Panc1 (cell line): ENCODE data around the gene LYRM1. TPM values are rescaled to one million over a fixed set of nuclear protein-coding genes. Genes with fewer than 3 reads are reported as not detected.

ENCODE experiments used
- ATAC-seq: fragments of 200-7000 bp; cut with Tn5 transposase; 2 replicates; pipeline ENCODE4 v1.9.1; 2020; ENCODE audit warnings: mild to moderate bottlenecking, moderate library complexity
- BruUV-seq: library from RNA; stranded (reverse); fragments of 400-500 nt; replicated peaks from 2 replicates; lab custom pipeline; 2021; lab: Mats Ljungman, UMichigan
- CTCF ChIA-PET: fragments of 300-600 bp; sonication (Branson Sonifier 250); formaldehyde crosslinking; loops from one replicate; lab custom pipeline; 2022; ENCODE audit warnings: antibody characterized with exemption; lab: Charles Lee
- POLR2A ChIA-PET: fragments of 300-600 bp; sonication (Branson Sonifier 250); formaldehyde crosslinking; loops from one replicate; lab custom pipeline; 2022; ENCODE audit warnings: antibody characterized with exemption; lab: Charles Lee
- DNase-seq: peaks from one replicate; pipeline ENCODE4 v3.0.0-alpha.2; 2010; ENCODE audit warnings: low read depth, low spot score
- H3K27ac ChIP-seq: 2 replicates; pipeline ENCODE4 v1.5.1; 2011; ENCODE audit warnings: mild to moderate bottlenecking, low read length, inconsistent platforms
- H3K27me3 ChIP-seq: fragments of 200-500 bp; sonication (Bioruptor generic); 2 replicates; pipeline ENCODE4 v1.6.0; 2014; ENCODE audit warnings: low read length, inconsistent platforms; ENCODE audit not compliant: control insufficient read depth, insufficient read depth
- H3K36me3 ChIP-seq: fragments of 200-500 bp; sonication (Bioruptor generic); 2 replicates; pipeline ENCODE4 v1.5.1; 2014; ENCODE audit warnings: inconsistent platforms, mild to moderate bottlenecking, low read length, moderate library complexity; ENCODE audit not compliant: control insufficient read depth, insufficient read depth
- H3K4me1 ChIP-seq: 2 replicates; pipeline ENCODE4 v1.5.1; 2011; ENCODE audit warnings: inconsistent platforms, mild to moderate bottlenecking, low read length, moderate library complexity; ENCODE audit not compliant: control insufficient read depth, insufficient read depth
- H3K4me3 ChIP-seq, 2 experiments: 2 replicates each; pipeline ENCODE4 v1.5.1; 2011 to 2012; ENCODE audit warnings: low read depth in 2 of 2, low read length in 2 of 2, mild to moderate bottlenecking in 2 of 2, inconsistent platforms in 1 of 2, moderate library complexity in 1 of 2
- H3K9me3 ChIP-seq: fragments of 200-500 bp; sonication (Bioruptor generic); 2 replicates; pipeline ENCODE4 v1.5.1; 2014; ENCODE audit warnings: low read depth, mild to moderate bottlenecking, inconsistent platforms, low read length, moderate library complexity; ENCODE audit not compliant: control insufficient read depth, insufficient read depth
- POLR2AphosphoS5 ChIP-seq: IDR thresholded peaks from 2 replicates; pipeline ENCODE4 v1.6.1; 2012; ENCODE audit warnings: mild to moderate bottlenecking, low read depth, low read length, moderate library complexity
- SIN3A ChIP-seq: IDR thresholded peaks from 2 replicates; pipeline ENCODE4 v1.6.1; 2012; ENCODE audit warnings: low read depth, mild to moderate bottlenecking, low read length, moderate library complexity, borderline replicate concordance; ENCODE audit not compliant: insufficient read depth
- TCF7L2 ChIP-seq: IDR thresholded peaks from 2 replicates; pipeline ENCODE4 v1.6.1; 2011; ENCODE audit warnings: mild to moderate bottlenecking, low read depth, low read length, inconsistent platforms
- in situ Hi-C: cut with HindIII; loops from 2 replicates; pipeline ENCODE4 v1.10.0; 2016; ENCODE audit warnings: low sequenced_read_pairs, low pct_unique_long_range_greater_than_20kb
- intact Hi-C: fragments of 100-400 bp; cut with micrococcal nuclease; formaldehyde crosslinking; loops from one replicate; pipeline ENCODE4 v1.10.0; 2022; ENCODE audit not compliant: unreplicated experiment
- total RNA-seq: library from RNA; stranded (reverse); gene quantifications from one replicate; pipeline ENCODE4 v1.2.1, GENCODE V29; 2021; ENCODE audit not compliant: unreplicated experiment
- TF ChIP-seq, protein P1 (sequence below): fragments of 450-650 bp; IDR thresholded peaks from 2 replicates; pipeline ENCODE4 v1.5.1; 2017; ENCODE audit warnings: mild to moderate bottlenecking
- TF ChIP-seq, protein P2 (sequence below), 2 experiments: IDR thresholded peaks; 2 replicates each; pipeline ENCODE4 v1.6.1; 2011 to 2012; ENCODE audit warnings: low read depth in 2 of 2, control low read depth in 1 of 2, low read length in 1 of 2, mild to moderate bottlenecking in 1 of 2, moderate library complexity in 1 of 2; ENCODE audit not compliant: insufficient read depth in 1 of 2

The LYRM1 gene
- total RNA-seq, 1 experiment from 2014 or later = 30.7 TPM

DNA sequence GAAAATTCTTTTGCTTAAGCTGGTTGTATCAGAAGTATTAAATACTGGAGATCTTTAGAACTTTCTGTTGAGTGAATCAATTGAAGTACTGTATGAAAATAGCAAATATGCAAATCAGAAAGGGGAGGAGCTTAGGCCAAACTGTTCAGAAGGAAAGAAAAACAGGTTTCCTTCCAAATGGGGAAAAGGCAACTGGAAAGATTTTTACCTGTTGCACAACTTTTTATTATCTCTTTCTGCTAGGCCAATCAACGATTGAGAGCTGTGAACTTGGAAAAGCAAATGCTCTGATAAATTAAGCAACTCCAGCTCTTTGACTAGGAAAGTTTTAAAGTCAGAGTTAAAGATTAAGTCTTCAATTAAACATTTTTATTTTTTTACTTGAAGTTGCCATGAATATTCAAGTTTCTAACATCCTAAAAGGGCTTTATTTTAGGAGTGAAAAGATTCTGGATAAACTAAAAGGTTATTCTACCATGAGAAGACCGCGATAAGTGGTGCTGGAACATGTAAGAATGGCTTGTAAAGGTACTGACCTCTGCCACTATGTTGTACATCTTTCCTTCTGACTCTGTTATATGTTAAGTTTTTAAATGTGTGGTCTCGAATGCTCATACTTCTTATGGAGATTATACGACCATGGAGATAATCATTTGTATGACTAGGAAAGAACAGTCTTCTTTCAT, 16.9 kb upstream of the LYRM1 start:
- no peak overlapping the region for H3K4me3 ChIP-seq
- ATAC-seq = no peak
- TF ChIP-seq, protein P1, sequence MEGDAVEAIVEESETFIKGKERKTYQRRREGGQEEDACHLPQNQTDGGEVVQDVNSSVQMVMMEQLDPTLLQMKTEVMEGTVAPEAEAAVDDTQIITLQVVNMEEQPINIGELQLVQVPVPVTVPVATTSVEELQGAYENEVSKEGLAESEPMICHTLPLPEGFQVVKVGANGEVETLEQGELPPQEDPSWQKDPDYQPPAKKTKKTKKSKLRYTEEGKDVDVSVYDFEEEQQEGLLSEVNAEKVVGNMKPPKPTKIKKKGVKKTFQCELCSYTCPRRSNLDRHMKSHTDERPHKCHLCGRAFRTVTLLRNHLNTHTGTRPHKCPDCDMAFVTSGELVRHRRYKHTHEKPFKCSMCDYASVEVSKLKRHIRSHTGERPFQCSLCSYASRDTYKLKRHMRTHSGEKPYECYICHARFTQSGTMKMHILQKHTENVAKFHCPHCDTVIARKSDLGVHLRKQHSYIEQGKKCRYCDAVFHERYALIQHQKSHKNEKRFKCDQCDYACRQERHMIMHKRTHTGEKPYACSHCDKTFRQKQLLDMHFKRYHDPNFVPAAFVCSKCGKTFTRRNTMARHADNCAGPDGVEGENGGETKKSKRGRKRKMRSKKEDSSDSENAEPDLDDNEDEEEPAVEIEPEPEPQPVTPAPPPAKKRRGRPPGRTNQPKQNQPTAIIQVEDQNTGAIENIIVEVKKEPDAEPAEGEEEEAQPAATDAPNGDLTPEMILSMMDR = no peak
- no peak for TF ChIP-seq POLR2AphosphoS5
- no peak for TF ChIP-seq SIN3A
- H3K9me3 ChIP-seq = no peaks in the 10 kb centered on the region
- H3K27ac ChIP-seq = no peak overlapping the region
- ChIA-PET CTCF (no interaction called here), POLR2A (no interaction called here)
- H3K27me3 ChIP-seq = no peaks in the 10 kb centered on the region
- no TSS peak for BruUV-seq
- intact Hi-C loops (no loop called here), in situ Hi-C loops (no loop called here)
- no peak for DNase-seq
- H3K4me1 ChIP-seq = peaks cover 16% of the 10 kb centered on the region
- H3K36me3 ChIP-seq = no peaks in the 10 kb centered on the region; the same call in 1 of the 2 replicates

DNA sequence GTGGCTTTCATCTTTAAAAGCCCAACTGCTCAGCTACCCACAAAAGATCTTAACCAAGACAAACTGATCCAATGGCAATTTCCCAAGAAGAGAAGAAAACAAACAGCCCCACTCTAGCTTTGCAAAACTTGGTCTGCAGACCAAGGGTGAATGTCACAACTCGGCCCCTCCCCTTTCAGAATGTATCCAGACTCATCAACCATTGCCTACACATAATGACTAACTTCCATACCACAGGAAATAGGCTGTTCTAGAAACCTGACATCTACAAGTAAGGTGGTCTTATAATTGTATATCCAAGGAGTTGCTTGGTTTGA, 16.4 kb upstream of the LYRM1 start:
- POLR2A ChIA-PET = no interaction called here
- no peak for DNase-seq
- in situ Hi-C loops = no loop called here

More for the DNA sequence above, 16.4 kb upstream of the LYRM1 start:
- TF ChIP-seq, protein P2, sequence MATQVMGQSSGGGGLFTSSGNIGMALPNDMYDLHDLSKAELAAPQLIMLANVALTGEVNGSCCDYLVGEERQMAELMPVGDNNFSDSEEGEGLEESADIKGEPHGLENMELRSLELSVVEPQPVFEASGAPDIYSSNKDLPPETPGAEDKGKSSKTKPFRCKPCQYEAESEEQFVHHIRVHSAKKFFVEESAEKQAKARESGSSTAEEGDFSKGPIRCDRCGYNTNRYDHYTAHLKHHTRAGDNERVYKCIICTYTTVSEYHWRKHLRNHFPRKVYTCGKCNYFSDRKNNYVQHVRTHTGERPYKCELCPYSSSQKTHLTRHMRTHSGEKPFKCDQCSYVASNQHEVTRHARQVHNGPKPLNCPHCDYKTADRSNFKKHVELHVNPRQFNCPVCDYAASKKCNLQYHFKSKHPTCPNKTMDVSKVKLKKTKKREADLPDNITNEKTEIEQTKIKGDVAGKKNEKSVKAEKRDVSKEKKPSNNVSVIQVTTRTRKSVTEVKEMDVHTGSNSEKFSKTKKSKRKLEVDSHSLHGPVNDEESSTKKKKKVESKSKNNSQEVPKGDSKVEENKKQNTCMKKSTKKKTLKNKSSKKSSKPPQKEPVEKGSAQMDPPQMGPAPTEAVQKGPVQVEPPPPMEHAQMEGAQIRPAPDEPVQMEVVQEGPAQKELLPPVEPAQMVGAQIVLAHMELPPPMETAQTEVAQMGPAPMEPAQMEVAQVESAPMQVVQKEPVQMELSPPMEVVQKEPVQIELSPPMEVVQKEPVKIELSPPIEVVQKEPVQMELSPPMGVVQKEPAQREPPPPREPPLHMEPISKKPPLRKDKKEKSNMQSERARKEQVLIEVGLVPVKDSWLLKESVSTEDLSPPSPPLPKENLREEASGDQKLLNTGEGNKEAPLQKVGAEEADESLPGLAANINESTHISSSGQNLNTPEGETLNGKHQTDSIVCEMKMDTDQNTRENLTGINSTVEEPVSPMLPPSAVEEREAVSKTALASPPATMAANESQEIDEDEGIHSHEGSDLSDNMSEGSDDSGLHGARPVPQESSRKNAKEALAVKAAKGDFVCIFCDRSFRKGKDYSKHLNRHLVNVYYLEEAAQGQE (IDR thresholded peaks at IDR 0.05; ENCODE audit: insufficient read depth in 1 of 2, low read depth in 2 of 2, low read length in 1 of 2) = no peak
- no peak for TF ChIP-seq POLR2AphosphoS5
- no peak for TF ChIP-seq TCF7L2
- TF ChIP-seq, protein P1 = no peak
- TF ChIP-seq SIN3A = no peak
- ATAC-seq = no peak
- no peaks in the 10 kb centered on the region for H3K27me3 ChIP-seq
- no peak overlapping the region for H3K4me3 ChIP-seq
- intact Hi-C loops = no loop called here
- H3K36me3 ChIP-seq = no peaks in the 10 kb centered on the region; the same call in 1 of the 2 replicates
- BruUV-seq = no TSS peak
- no peaks in the 10 kb centered on the region for H3K9me3 ChIP-seq
- CTCF ChIA-PET = no interaction called here
- H3K27ac ChIP-seq = no peak overlapping the region
- peaks cover 11% of the 10 kb centered on the region for H3K4me1 ChIP-seq
